Progenitor cell of endocrine pancreas (in vitro differentiated cells): ENCODE data around the gene HOXC6. TPM values are rescaled to one million over a fixed set of nuclear protein-coding genes. Genes with fewer than 3 reads are reported as not detected.
A peak's percentile ranks its signal among the peaks of the same experiment; 100 is the strongest.

ENCODE experiments used
- DNase-seq: peaks from one replicate; pipeline ENCODE4 v3.0.0; 2021; ENCODE audit warnings: low spot score; ENCODE audit not compliant: unreplicated experiment
- H3K27ac Mint-ChIP-seq: 2 replicates; pipeline ENCODE4 v1.8.0; 2021; ENCODE audit warnings: mild to moderate bottlenecking, moderate library complexity, mixed read lengths
- H3K27me3 Mint-ChIP-seq: 2 replicates; pipeline ENCODE4 v1.8.0; 2021; ENCODE audit warnings: mixed read lengths
- H3K36me3 Mint-ChIP-seq: 2 replicates; pipeline ENCODE4 v1.8.0; 2022; ENCODE audit warnings: mixed read lengths; ENCODE audit not compliant: insufficient read depth
- H3K4me1 Mint-ChIP-seq: 2 replicates; pipeline ENCODE4 v1.8.0; 2021; ENCODE audit warnings: low read depth, mixed read lengths
- H3K4me3 Mint-ChIP-seq: 2 replicates; pipeline ENCODE4 v1.8.0; 2021; ENCODE audit warnings: low read depth, mild to moderate bottlenecking, moderate library complexity, mixed read lengths
- H3K9me3 Mint-ChIP-seq: 2 replicates; pipeline ENCODE4 v1.8.0; 2021; ENCODE audit warnings: low read depth, mixed read lengths
- total RNA-seq: library from RNA; stranded (reverse); gene quantifications from 2 replicates; pipeline ENCODE4 v1.2.1, GENCODE V29; 2021
- TF ChIP-seq, protein P1 (sequence below): fragments of 200-600 bp; sonication (generic); IDR thresholded peaks from one replicate; pipeline ENCODE4 v1.5.0; 2021; ENCODE audit warnings: antibody characterized with exemption, mild to moderate bottlenecking; ENCODE audit not compliant: unreplicated experiment

Gene HOXC6
- total RNA-seq, 1 donor from 2014 or later = 0.17 TPM

- Mint-ChIP-seq H3K4me3 (peak overlapping the region; percentile 25), H3K36me3 (no peaks in the 10 kb centered on the region), H3K4me1 (peaks cover 55% of the 10 kb centered on the region), H3K27ac (peak overlapping the region; percentile 30), H3K9me3 (no peaks in the 10 kb centered on the region), H3K27me3 (peaks cover 79% of the 10 kb centered on the region)
- DNase-seq = no peak
- TF ChIP-seq, protein P1, sequence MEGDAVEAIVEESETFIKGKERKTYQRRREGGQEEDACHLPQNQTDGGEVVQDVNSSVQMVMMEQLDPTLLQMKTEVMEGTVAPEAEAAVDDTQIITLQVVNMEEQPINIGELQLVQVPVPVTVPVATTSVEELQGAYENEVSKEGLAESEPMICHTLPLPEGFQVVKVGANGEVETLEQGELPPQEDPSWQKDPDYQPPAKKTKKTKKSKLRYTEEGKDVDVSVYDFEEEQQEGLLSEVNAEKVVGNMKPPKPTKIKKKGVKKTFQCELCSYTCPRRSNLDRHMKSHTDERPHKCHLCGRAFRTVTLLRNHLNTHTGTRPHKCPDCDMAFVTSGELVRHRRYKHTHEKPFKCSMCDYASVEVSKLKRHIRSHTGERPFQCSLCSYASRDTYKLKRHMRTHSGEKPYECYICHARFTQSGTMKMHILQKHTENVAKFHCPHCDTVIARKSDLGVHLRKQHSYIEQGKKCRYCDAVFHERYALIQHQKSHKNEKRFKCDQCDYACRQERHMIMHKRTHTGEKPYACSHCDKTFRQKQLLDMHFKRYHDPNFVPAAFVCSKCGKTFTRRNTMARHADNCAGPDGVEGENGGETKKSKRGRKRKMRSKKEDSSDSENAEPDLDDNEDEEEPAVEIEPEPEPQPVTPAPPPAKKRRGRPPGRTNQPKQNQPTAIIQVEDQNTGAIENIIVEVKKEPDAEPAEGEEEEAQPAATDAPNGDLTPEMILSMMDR = no peak
Observed at GRCh38 chr12:54048406-54049093, 20.3 kb downstream of the HOXC6 start.

GRCh38 chr12:54049108-54049507, 20.9 kb downstream of the HOXC6 start:
- no peaks in the 10 kb centered on the region for H3K9me3 Mint-ChIP-seq
- H3K27me3 Mint-ChIP-seq = peaks cover 74% of the 10 kb centered on the region
- no peaks in the 10 kb centered on the region for H3K36me3 Mint-ChIP-seq
- DNase-seq = no peak
- H3K4me3 Mint-ChIP-seq = no peak overlapping the region
- TF ChIP-seq, protein P1 = no peak
- peak overlapping the region; percentile 15 for H3K27ac Mint-ChIP-seq
- H3K4me1 Mint-ChIP-seq = peaks cover 54% of the 10 kb centered on the region

- Mint-ChIP-seq H3K36me3 (no peaks in the 10 kb centered on the region), H3K4me3 (no peak overlapping the region), H3K9me3 (no peaks in the 10 kb centered on the region), H3K27me3 (peaks cover 60% of the 10 kb centered on the region), H3K27ac (no peak overlapping the region), H3K4me1 (peaks cover 57% of the 10 kb centered on the region)
- DNase-seq = no peak
- TF ChIP-seq, protein P1 = no peak
Observed at GRCh38 chr12:54050482-54050810, 22.2 kb downstream of the HOXC6 start.

DNA sequence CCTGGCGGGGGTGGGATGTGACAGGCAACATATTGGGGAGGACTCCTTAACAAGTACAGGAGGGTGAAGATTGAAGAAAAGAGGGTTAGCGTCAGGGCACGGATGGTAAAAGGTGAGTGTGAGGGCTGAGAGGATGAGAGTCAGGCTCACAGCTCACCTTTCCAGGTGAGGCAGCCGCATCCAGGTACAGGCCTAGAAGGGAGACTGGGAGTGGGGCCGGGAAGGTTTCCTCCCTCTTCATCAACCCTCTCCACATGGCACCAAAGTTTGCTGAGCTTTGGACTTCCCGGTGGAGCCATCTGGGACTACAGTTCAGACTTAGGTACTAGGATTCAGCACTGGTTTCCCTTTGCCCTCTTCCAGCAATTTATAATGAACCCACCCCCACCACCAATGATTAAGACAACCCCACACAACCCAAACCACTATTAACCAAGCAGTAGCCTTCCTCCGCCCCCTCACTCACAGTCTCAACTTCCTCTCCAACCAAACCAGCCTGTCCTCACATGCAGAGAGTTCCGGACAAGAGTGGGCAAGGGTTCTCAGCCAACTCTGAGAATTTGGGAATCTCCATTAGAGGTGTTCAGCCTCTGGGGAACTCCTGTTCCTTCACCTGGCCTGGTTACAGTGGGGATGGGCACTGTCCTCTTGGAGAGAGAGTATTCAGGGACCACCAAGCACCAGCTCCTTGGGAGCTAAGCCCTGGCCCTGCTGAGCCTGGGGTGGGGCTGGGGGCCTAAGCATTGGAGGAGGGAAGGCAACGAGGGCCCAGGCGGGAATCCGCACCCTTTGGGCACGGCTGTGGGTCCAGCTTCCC, 23.0 kb downstream of the HOXC6 start:
- no peaks in the 10 kb centered on the region for H3K9me3 Mint-ChIP-seq
- H3K27ac Mint-ChIP-seq = peak overlapping the region; percentile 69
- H3K4me1 Mint-ChIP-seq = peaks cover 58% of the 10 kb centered on the region
- DNase-seq = no peak
- H3K36me3 Mint-ChIP-seq = no peaks in the 10 kb centered on the region
- TF ChIP-seq, protein P1 = no peak
- H3K27me3 Mint-ChIP-seq = peaks cover 52% of the 10 kb centered on the region
- H3K4me3 Mint-ChIP-seq = no peak overlapping the region

DNA sequence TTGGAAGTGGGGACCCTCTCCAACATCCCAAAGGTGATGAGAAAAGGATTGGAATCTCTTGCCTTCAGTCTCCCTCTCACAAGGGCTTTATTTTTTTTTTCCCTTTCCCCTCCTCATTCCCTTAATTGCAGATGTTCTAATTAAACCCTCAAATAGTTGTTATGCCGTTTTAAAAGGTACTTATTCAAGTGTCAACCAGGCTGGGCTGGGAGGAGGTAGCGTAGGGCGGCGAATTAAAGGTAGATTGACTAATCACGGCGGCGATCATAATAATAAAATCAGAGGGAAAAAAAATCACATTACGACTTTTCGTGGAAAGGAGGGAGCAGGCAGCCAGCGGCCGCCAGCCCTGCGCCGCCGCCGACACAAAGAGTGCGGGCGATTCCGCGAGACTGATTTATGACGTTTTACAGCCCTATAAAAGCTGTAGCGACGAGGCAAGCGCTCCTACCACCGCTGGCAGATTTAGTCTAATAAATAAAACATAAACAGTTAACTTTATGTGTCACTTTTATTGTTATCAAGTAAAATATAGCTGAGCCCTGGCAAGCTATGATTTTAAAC, 23.7 kb downstream of the HOXC6 start:
- H3K9me3 Mint-ChIP-seq = no peaks in the 10 kb centered on the region
- peak overlapping the region; percentile 38 for H3K27ac Mint-ChIP-seq
- H3K4me3 Mint-ChIP-seq = peak overlapping the region; percentile 27
- H3K4me1 Mint-ChIP-seq = peaks cover 60% of the 10 kb centered on the region
- peaks cover 45% of the 10 kb centered on the region for H3K27me3 Mint-ChIP-seq
- TF ChIP-seq, protein P1 = no peak
- no peak for DNase-seq
- H3K36me3 Mint-ChIP-seq = no peaks in the 10 kb centered on the region
